Activated naive CD4-positive, alpha-beta T cell treated with anti-CD3 and anti-CD28 coated beads for 36 hours (primary cell): Measurements from ENCODE around the gene PAQR7. TPM values are rescaled to one million over a fixed set of nuclear protein-coding genes. Genes with fewer than 3 reads are reported as not detected.

ENCODE experiments used
- CTCF ChIA-PET: fragments of 350-600 bp; sonication (Branson Sonifier 250); formaldehyde crosslinking; loops from one replicate; lab custom pipeline; 2021; ENCODE audit warnings: antibody characterized with exemption; lab: Charles Lee
- DNase-seq: peaks from one replicate; pipeline ENCODE4 v3.0.0-alpha.2; 2020
- H3K27ac Mint-ChIP-seq: one replicate; pipeline ENCODE4 v1.8.0; 2021; ENCODE audit warnings: mild to moderate bottlenecking, mixed read lengths
- H3K27me3 Mint-ChIP-seq: one replicate; pipeline ENCODE4 v1.8.0; 2021; ENCODE audit warnings: low read depth, mixed read lengths
- H3K36me3 Mint-ChIP-seq: one replicate; pipeline ENCODE4 v1.8.0; 2021; ENCODE audit warnings: low read depth, mixed read lengths
- H3K4me1 Mint-ChIP-seq: one replicate; pipeline ENCODE4 v1.8.0; 2021; ENCODE audit warnings: low read depth, mixed read lengths
- H3K4me3 Mint-ChIP-seq: one replicate; pipeline ENCODE4 v1.8.0; 2021; ENCODE audit warnings: mild to moderate bottlenecking, moderate library complexity, mixed read lengths
- H3K9me3 Mint-ChIP-seq: one replicate; pipeline ENCODE4 v1.8.0; 2021; ENCODE audit warnings: mixed read lengths
- intact Hi-C: fragments of 100-400 bp; cut with micrococcal nuclease; formaldehyde crosslinking; loops from one replicate; pipeline ENCODE4 v1.15.1; 2023
- total RNA-seq, 2 experiments: library from RNA; stranded (reverse); gene quantifications; one replicate each; pipeline ENCODE4 v1.2.3, GENCODE V29; 2021

The PAQR7 gene
- total RNA-seq, 2 experiments from 2014 or later: 2.8 to 3.1 TPM

DNA sequence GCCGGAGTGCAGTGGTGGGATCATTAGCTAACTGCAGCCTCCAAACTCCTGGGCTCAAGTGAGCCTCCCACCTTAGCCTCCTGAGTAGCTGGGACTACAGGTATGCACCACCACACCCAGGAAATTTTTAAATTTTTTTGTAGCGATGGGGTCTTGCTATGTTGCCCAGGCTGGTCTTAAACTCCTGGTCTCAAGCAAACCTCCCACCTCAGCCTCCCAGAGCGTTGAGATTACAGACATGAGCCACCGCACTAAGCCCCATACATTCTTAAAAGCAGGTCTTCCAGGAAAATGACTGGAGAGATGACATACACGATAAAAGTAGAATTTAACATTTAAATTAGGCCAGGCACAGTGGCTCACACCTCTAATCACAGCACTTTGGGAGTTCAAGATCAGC is 42.4 kb downstream of the PAQR7 start:
- Mint-ChIP-seq H3K9me3 (no peaks in the 10 kb centered on the region), H3K27me3 (no peaks in the 10 kb centered on the region), H3K4me1 (peaks cover 13% of the 10 kb centered on the region), H3K36me3 (peaks cover 32% of the 10 kb centered on the region), H3K4me3 (no peak overlapping the region), H3K27ac (no peak overlapping the region)
- intact Hi-C loops: no loop called here
- no peak for DNase-seq
- CTCF ChIA-PET: no interaction called here

DNA sequence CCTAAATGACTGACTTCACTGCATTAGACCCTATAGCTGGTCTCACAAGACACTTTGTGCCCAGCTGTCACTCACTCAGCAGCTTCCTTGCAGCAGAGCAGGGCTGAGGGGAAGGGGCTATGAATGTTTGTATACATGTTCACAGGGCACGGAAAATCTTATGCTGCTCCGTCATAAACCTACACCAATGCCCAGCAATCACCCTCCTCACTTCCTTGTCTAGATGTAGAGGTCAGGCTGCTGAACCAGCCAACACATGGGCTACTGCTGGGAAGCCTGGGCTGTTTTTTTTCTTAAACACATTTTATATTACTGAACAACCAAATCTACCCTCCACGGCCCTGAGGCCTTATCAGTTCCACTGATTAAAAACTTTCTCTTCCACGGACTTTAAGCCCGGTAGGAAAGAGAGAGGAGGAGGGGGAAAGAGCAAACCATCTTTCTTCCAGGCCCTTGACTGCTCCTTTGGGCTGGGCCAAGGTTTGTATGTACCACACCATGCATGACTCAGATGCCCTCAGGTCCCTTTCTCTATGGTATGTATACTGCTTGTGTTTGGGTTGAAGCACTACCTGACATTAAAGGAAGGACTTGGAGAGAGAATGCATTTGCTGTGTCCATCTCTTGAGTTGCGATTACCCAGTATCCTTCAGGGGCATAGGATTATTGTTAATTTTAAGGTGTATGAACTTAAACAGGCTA is 43.0 kb downstream of the PAQR7 start:
- Mint-ChIP-seq H3K4me1 (peaks cover 13% of the 10 kb centered on the region), H3K27ac (no peak overlapping the region), H3K4me3 (no peak overlapping the region), H3K27me3 (no peaks in the 10 kb centered on the region), H3K9me3 (no peaks in the 10 kb centered on the region), H3K36me3 (peaks cover 35% of the 10 kb centered on the region)
- CTCF ChIA-PET: interaction anchor here (0.9 to 1.4 kb wide), 3 partner anchors 7 to 62 kb away, joined by 3 to 4 read pairs (median 4); no protein-coding TSS in a partner anchor
- no peak for DNase-seq
- intact Hi-C loops: no loop called here

- H3K9me3 Mint-ChIP-seq: no peaks in the 10 kb centered on the region
- H3K27ac Mint-ChIP-seq: no peak overlapping the region
- CTCF ChIA-PET: interaction anchor here (0.9 to 1.4 kb wide), 3 partner anchors 8 to 63 kb away, joined by 3 to 4 read pairs (median 4); no protein-coding TSS in a partner anchor
- intact Hi-C loops: no loop called here
- no peaks in the 10 kb centered on the region for H3K27me3 Mint-ChIP-seq
- DNase-seq: no peak
- H3K4me3 Mint-ChIP-seq: no peak overlapping the region
- peaks cover 13% of the 10 kb centered on the region for H3K4me1 Mint-ChIP-seq
- peaks cover 37% of the 10 kb centered on the region for H3K36me3 Mint-ChIP-seq
Observed at GRCh38 chr1:25831569-25832196, 43.8 kb downstream of the PAQR7 start.

DNA sequence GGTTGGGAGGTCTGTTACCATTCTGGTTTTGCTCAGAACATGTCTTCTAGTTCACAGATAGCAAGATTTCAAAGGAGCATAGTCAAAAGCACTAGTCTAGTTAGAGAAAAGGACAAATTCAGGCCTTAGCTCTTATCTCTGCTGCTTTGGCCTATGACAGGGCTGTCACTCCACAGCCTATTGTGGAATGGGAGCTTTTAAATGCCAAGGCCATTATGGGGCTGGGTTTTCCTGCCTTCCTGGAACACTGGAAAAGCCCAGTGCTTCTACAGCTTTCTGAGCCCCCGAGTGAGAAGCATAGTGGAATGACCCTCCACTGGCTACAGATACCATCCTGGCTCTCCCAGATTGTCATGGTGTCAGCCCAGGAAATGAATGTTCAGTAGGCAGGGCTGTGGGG is 46.5 kb downstream of the PAQR7 start:
- Mint-ChIP-seq H3K27me3 (no peaks in the 10 kb centered on the region), H3K4me3 (no peak overlapping the region), H3K9me3 (no peaks in the 10 kb centered on the region), H3K36me3 (peaks cover 35% of the 10 kb centered on the region), H3K4me1 (peaks cover 13% of the 10 kb centered on the region), H3K27ac (no peak overlapping the region)
- no peak for DNase-seq
- CTCF ChIA-PET: interaction anchor here (0.6 kb wide), 2 partner anchors 10 to 309 kb away, joined by 5 to 10 read pairs; no protein-coding TSS in a partner anchor
- intact Hi-C loops: no loop called here

- Mint-ChIP-seq H3K27ac (no peak overlapping the region), H3K9me3 (no peaks in the 10 kb centered on the region), H3K4me1 (peaks cover 13% of the 10 kb centered on the region), H3K27me3 (no peaks in the 10 kb centered on the region), H3K36me3 (peaks cover 33% of the 10 kb centered on the region), H3K4me3 (no peak overlapping the region)
- intact Hi-C loops: no loop called here
- CTCF ChIA-PET: no interaction called here
- DNase-seq: no peak
Observed at GRCh38 chr1:25828491-25828890, 47.0 kb downstream of the PAQR7 start.

- Mint-ChIP-seq H3K4me1 (peaks cover 10% of the 10 kb centered on the region), H3K4me3 (no peak overlapping the region), H3K27me3 (no peaks in the 10 kb centered on the region), H3K36me3 (peaks cover 31% of the 10 kb centered on the region), H3K9me3 (no peaks in the 10 kb centered on the region), H3K27ac (no peak overlapping the region)
- intact Hi-C loops: no loop called here
- no peak for DNase-seq
- CTCF ChIA-PET: interaction anchor here (0.6 kb wide), 1 partner anchor 1562 kb away, joined by 3 read pairs; no protein-coding TSS in a partner anchor
Observed at GRCh38 chr1:25826571-25826970, 48.9 kb downstream of the PAQR7 start.

- Mint-ChIP-seq H3K9me3 (no peaks in the 10 kb centered on the region), H3K27me3 (no peaks in the 10 kb centered on the region), H3K27ac (no peak overlapping the region), H3K4me3 (no peak overlapping the region), H3K36me3 (peaks cover 28% of the 10 kb centered on the region), H3K4me1 (peaks cover 16% of the 10 kb centered on the region)
- CTCF ChIA-PET: interaction anchor here (1.0 kb wide), 1 partner anchor 14 kb away, joined by 3 read pairs; no protein-coding TSS in a partner anchor
- no peak for DNase-seq
- intact Hi-C loops: no loop called here
Observed at GRCh38 chr1:25825605-25826004, 49.9 kb downstream of the PAQR7 start.

GRCh38 chr1:25821630-25822091 is 53.8 kb downstream of the PAQR7 start:
- Mint-ChIP-seq H3K27ac (peak overlapping the region; percentile 24), H3K4me3 (peak overlapping the region; percentile 86), H3K36me3 (peaks cover 7% of the 10 kb centered on the region), H3K9me3 (no peaks in the 10 kb centered on the region), H3K4me1 (peaks cover 35% of the 10 kb centered on the region), H3K27me3 (no peaks in the 10 kb centered on the region)
- intact Hi-C loops: loop anchor here (5.0 kb wide), 2 partner anchors 86 to 389 kb away; partner anchors contain the start of genes MACO1 and STMN1
- no peak for DNase-seq
- CTCF ChIA-PET: interaction anchor here (1.1 to 1.4 kb wide), 4 partner anchors 11 to 213 kb away, joined by 3 read pairs; no protein-coding TSS in a partner anchor

GRCh38 chr1:25821112-25821476 is 54.4 kb downstream of the PAQR7 start:
- peaks cover 36% of the 10 kb centered on the region for H3K4me1 Mint-ChIP-seq
- intact Hi-C loops: loop anchor here (5.0 kb wide), 2 partner anchors 86 to 389 kb away; partner anchors contain the start of genes MACO1 and STMN1
- H3K4me3 Mint-ChIP-seq: peak overlapping the region; percentile 86
- CTCF ChIA-PET: interaction anchor here (1.3 to 1.4 kb wide), 2 partner anchors 167 to 190 kb away, joined by 3 read pairs; no protein-coding TSS in a partner anchor
- no peak for DNase-seq
- no peaks in the 10 kb centered on the region for H3K9me3 Mint-ChIP-seq
- peak overlapping the region; percentile 88 for H3K27ac Mint-ChIP-seq
- H3K27me3 Mint-ChIP-seq: no peaks in the 10 kb centered on the region
- peaks cover 3% of the 10 kb centered on the region for H3K36me3 Mint-ChIP-seq

DNA sequence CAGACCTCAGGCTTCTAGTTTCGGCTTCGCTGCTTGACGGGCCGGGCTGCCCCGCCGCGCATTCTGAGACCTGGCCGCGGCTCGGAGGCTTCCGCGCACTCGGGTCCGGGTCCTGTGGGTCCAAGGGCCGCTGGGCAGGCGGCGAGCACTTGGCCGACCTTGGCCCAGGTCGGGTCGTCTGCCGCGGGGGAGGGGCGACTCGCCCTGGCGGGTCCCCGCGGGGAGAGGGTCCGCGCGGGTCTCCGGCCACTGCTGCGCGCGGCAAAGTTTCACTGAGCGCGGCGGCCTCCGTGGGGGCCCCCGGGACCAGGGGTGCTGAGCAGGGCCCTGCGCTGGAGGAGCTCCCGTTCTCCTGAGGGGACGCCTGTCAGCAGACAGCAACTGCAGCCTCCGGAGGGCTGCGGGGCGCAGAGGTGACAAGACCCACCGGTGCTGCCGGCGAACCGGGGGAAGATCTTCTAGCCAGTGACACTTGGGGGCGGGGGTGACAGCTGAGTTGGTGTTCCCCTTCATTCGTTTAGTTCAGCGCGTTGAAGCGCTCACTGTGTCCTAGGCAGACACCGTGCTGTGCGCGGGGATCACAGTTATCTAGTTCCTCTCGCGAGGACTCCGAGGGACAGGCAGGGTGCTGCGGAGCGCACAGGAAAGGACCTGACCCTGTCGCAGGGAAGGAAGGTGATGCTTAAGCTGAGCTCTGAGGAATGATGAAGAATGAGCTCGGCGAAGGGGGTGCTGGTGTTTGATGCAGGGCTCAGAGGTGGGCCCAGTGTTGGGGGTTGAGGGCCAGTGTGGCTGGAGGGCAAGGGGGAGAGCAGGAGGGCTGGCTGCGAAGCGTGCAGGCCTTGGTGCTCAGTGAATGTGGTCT is 55.0 kb downstream of the PAQR7 start:
- intact Hi-C loops: loop anchor here (1.0 to 5.0 kb wide), 5 partner anchors 38 to 388 kb away; partner anchors contain the start of genes MACO1, PAFAH2 and STMN1
- no peaks in the 10 kb centered on the region for H3K9me3 Mint-ChIP-seq
- CTCF ChIA-PET: interaction anchor here (0.5 to 1.6 kb wide), 8 partner anchors 10 to 191 kb away, joined by 3 to 7 read pairs (median 4); partner anchors contain the start of gene PAFAH2
- DNase-seq: peak; percentile 86
- H3K4me3 Mint-ChIP-seq: peak overlapping the region; percentile 86
- peaks cover 2% of the 10 kb centered on the region for H3K36me3 Mint-ChIP-seq
- H3K4me1 Mint-ChIP-seq: peaks cover 36% of the 10 kb centered on the region
- peak overlapping the region; percentile 88 for H3K27ac Mint-ChIP-seq
- H3K27me3 Mint-ChIP-seq: no peaks in the 10 kb centered on the region

- Mint-ChIP-seq H3K27ac (peak within 1 kb of the TSS; percentile 88), H3K4me1 (peaks cover 36% of the 10 kb centered on the region), H3K36me3 (peaks cover 5% of the 10 kb centered on the region), H3K27me3 (no peaks in the 10 kb centered on the region), H3K9me3 (no peaks in the 10 kb centered on the region), H3K4me3 (peak within 1 kb of the TSS; percentile 86)
- CTCF ChIA-PET: interaction anchor here (0.5 to 1.6 kb wide), 7 partner anchors 9 to 178 kb away, joined by 3 to 7 read pairs (median 4); partner anchors contain the start of gene PAFAH2
- intact Hi-C loops: loop anchor here (1.0 to 10.0 kb wide), 6 partner anchors 39 to 575 kb away; partner anchors contain the start of genes MACO1, PAFAH2, RSRP1 and STMN1
- peak; percentile 94 for DNase-seq
Observed at GRCh38 chr1:25819491-25820246, 55.8 kb downstream of the PAQR7 start, which contains the start of gene MTFR1L. MTFR1L (plus strand) TSS chr1:25819954; CDS start chr1:25823105, 3,151 bp downstream.
